ENCODE data around the gene GRK7. TPM values are rescaled to one million over a fixed set of nuclear protein-coding genes. Genes with fewer than 3 reads are reported as not detected.
A peak's percentile ranks its signal among the peaks of the same experiment; 100 is the strongest.

The GRK7 gene
- polyA plus RNA-seq, 1 of the 3 experiments (the other 2 are of a cell fraction): not detected

- ChIA-PET POLR2A (interaction anchor here (0.6 to 1.7 kb wide), 4 partner anchors 12 to 138 kb away, joined by 3 to 9 read pairs (median 3); partner anchors contain the start of gene ATP1B3), CTCF (interaction anchor here (0.6 to 5.7 kb wide), 36 partner anchors 8 to 568 kb away, joined by 3 to 45 read pairs (median 4); partner anchors contain the start of genes ATP1B3 and GRK7)
- Histone ChIP-seq H3K9me2 (no peaks in the 10 kb centered on the region), H3F3A (replicated peaks; ENCODE audit: insufficient read depth) (no peaks in the 10 kb centered on the region), H3K4me2 (peak overlapping the region; percentile 73), H3K9ac (peak overlapping the region; percentile 98), H3K9me3 (no peaks in the 10 kb centered on the region), H3K27ac (ENCODE audit: low read depth in 2 of 2, low read length in 1 of 2) (peak overlapping the region; percentile 83 to 92), H4K20me1 (ENCODE audit: insufficient read depth) (peaks cover 24% of the 10 kb centered on the region), H3K4me1 (ENCODE audit: control insufficient read depth in 1 of 2, insufficient read depth in 2 of 2, low read depth in 1 of 2, low read length in 1 of 2) (peaks cover 13 to 15% of the 10 kb centered on the region in 2 experiments; a peak in 3 of 4 replicates), H3K4me3 (ENCODE audit: low read depth in 2 of 2, low read length in 1 of 2) (peak overlapping the region; percentile 96 to 97), H3K27me3 (ENCODE audit: insufficient read depth) (no peaks in the 10 kb centered on the region), H2AFZ (ENCODE audit: low read depth) (peak overlapping the region; percentile 62), H3K79me2 (ENCODE audit: insufficient read depth) (peaks cover 58% of the 10 kb centered on the region), H3K36me3 (replicated peaks in 1 of 2; ENCODE audit: control insufficient read depth in 1 of 2, insufficient read depth in 2 of 2, low read length in 1 of 2) (peaks cover 16 to 23% of the 10 kb centered on the region in 2 experiments)
- TF ChIP-seq YY1 (IDR thresholded peaks at IDR 0.05; ENCODE audit: low read depth): peak; percentile 77; the same call in 1 of the 2 replicates
- peak; percentile 37 for TF ChIP-seq JUND (IDR thresholded peaks at IDR 0.05)
- peak; percentile 55; the same call in 1 of the 2 replicates for TF ChIP-seq TAF1 (IDR thresholded peaks at IDR 0.05; ENCODE audit: borderline replicate concordance, low read depth, low read length)
- TF ChIP-seq MXI1 (IDR thresholded peaks at IDR 0.05; ENCODE audit: low read depth, low read length): peak; percentile 44; the same call in 1 of the 2 replicates
- no peak for TF ChIP-seq GABPA (IDR thresholded peaks at IDR 0.05; ENCODE audit: low read depth)
- no peak for TF ChIP-seq SIN3A (IDR thresholded peaks at IDR 0.05; ENCODE audit: borderline replicate concordance, low read depth, low read length)
- no peak for TF ChIP-seq RCOR1 (IDR thresholded peaks at IDR 0.05; ENCODE audit: low read length)
- TF ChIP-seq FOSL2 (IDR thresholded peaks at IDR 0.05; ENCODE audit: borderline replicate concordance, low read depth): peak; percentile 40; the same call in 1 of the 2 replicates
- TF ChIP-seq ELF1 (IDR thresholded peaks at IDR 0.05): peak; percentile 42; the same call in 1 of the 2 replicates
- no peak for TF ChIP-seq FOXM1 (IDR thresholded peaks at IDR 0.05; ENCODE audit: low read depth)
- 1% methylated on average over 11 of the region's 11 CpGs for WGBS (ENCODE audit: low lambda C conversion rate)
- DNase-seq: peak; percentile 39
Measured at GRCh38 chr3:141738891-141739363, 24.3 kb upstream of the GRK7 start.

- ChIA-PET POLR2A (interaction anchor here (0.9 kb wide), 1 partner anchor 135 kb away, joined by 5 read pairs; no protein-coding TSS in a partner anchor), CTCF (interaction anchor here (1.9 to 5.7 kb wide), 2 partner anchors 135 to 255 kb away, joined by 5 to 45 read pairs; no protein-coding TSS in a partner anchor)
- peaks cover 66% of the 10 kb centered on the region for H3K79me2 ChIP-seq (ENCODE audit: insufficient read depth)
- H3K27me3 ChIP-seq (ENCODE audit: insufficient read depth): no peaks in the 10 kb centered on the region
- peak overlapping the region; percentile 73 for H3K4me2 ChIP-seq
- H3K9ac ChIP-seq: peak overlapping the region; percentile 98
- H3K4me3 ChIP-seq (ENCODE audit: low read depth in 2 of 2, low read length in 1 of 2): peak overlapping the region; percentile 96 to 97; a peak in 3 of 4 replicates
- TF ChIP-seq PBX3 (IDR thresholded peaks at IDR 0.05): no peak
- no peak for TF ChIP-seq REST (IDR thresholded peaks at IDR 0.05; ENCODE audit: low read depth, low read length)
- no peak for TF ChIP-seq FOXM1 (IDR thresholded peaks at IDR 0.05; ENCODE audit: low read depth)
- no peak for TF ChIP-seq FOXJ3 (CRISPR knock-in tag; IDR thresholded peaks at IDR 0.05)
- TF ChIP-seq RAD21 (IDR thresholded peaks at IDR 0.05; ENCODE audit: low read length): no peak
- TF ChIP-seq GATA2 (CRISPR knock-in tag; IDR thresholded peaks at IDR 0.05): no peak
- no peak for TF ChIP-seq RFX5 (IDR thresholded peaks at IDR 0.05; ENCODE audit: low read length)
- TF ChIP-seq JUND (IDR thresholded peaks at IDR 0.05): no peak
- no peak for TF ChIP-seq RXRA (IDR thresholded peaks at IDR 0.05; ENCODE audit: borderline replicate concordance, low read depth)
- no peak for TF ChIP-seq EP300 (IDR thresholded peaks at IDR 0.05; ENCODE audit: borderline replicate concordance in 1 of 2, low read depth in 1 of 2, low read length in 1 of 2)
- no peak for TF ChIP-seq IRF3 (IDR thresholded peaks at IDR 0.05; ENCODE audit: low read depth, low read length)
- no peaks in the 10 kb centered on the region for H3K9me3 ChIP-seq
- no peaks in the 10 kb centered on the region for H3K9me2 ChIP-seq
- DNase-seq: no peak
- no peak overlapping the region for H2AFZ ChIP-seq (ENCODE audit: low read depth)
- peaks cover 32% of the 10 kb centered on the region for H4K20me1 ChIP-seq (ENCODE audit: insufficient read depth)
- peaks cover 24 to 31% of the 10 kb centered on the region in 2 experiments for H3K36me3 ChIP-seq (replicated peaks in 1 of 2; ENCODE audit: control insufficient read depth in 1 of 2, insufficient read depth in 2 of 2, low read length in 1 of 2)
- H3K27ac ChIP-seq (ENCODE audit: low read depth in 2 of 2, low read length in 1 of 2): peak overlapping the region in 1 of 2 experiments; percentile 83; a peak in 2 of 4 replicates
- WGBS (ENCODE audit: low lambda C conversion rate): 55% methylated on average over 2 of the region's 2 CpGs
- H3F3A ChIP-seq (replicated peaks; ENCODE audit: insufficient read depth): no peaks in the 10 kb centered on the region
- H3K4me1 ChIP-seq (ENCODE audit: control insufficient read depth in 1 of 2, insufficient read depth in 2 of 2, low read depth in 1 of 2, low read length in 1 of 2): peaks cover 13 to 15% of the 10 kb centered on the region in 2 experiments; a peak in 3 of 4 replicates
Measured at GRCh38 chr3:141739731-141740130, 23.5 kb upstream of the GRK7 start.
